SK-N-SH (cell line): ENCODE results near the gene HDGF. TPM values are rescaled to one million over a fixed set of nuclear protein-coding genes. Genes with fewer than 3 reads are reported as not detected.
A peak's percentile ranks its signal among the peaks of the same experiment; 100 is the strongest.

Experiments
- CTCF ChIA-PET: fragments of 300-600, 350-600 bp; formaldehyde crosslinking; extraction: SDS; loops from one replicate; lab custom pipeline; 2021; lab: Yijun Ruan, JAX
- POLR2A ChIA-PET: fragments of 350-600 bp; sonication (Branson Sonifier 250); formaldehyde crosslinking; extraction: SDS; loops from one replicate; lab custom pipeline; 2020; ENCODE audit warnings: antibody characterized with exemption, inconsistent platforms; lab: Yijun Ruan, JAX
- DNase-seq: peaks from one replicate; pipeline ENCODE4 v3.0.0; 2012
- H2AFZ ChIP-seq: fragments of 200-600 bp; sonication (generic); 2 replicates; pipeline ENCODE4 v1.8.1; 2016; ENCODE audit warnings: antibody characterized with exemption, mild to moderate bottlenecking, low read depth
- H3F3A ChIP-seq: fragments of 200-600 bp; sonication (generic); replicated peaks from 2 replicates; pipeline ENCODE3; 2016; ENCODE audit warnings: antibody characterized with exemption, mild to moderate bottlenecking; ENCODE audit not compliant: insufficient read depth
- H3K27ac ChIP-seq, 2 experiments: fragments of 200-500 bp in 1 of 2; fragments of 200-600 bp in 1 of 2; sonication (Bioruptor generic) in 1 of 2; sonication (generic), shearing (Covaris generic) in 1 of 2; 2 replicates each; pipeline versions ENCODE4 v1.5.1 to v1.6.1; 2014 to 2016; ENCODE audit warnings: low read depth in 2 of 2, inconsistent platforms in 1 of 2, low read length in 1 of 2, mild to moderate bottlenecking in 1 of 2, mixed read lengths in 1 of 2
- H3K27me3 ChIP-seq: fragments of 200-600 bp; sonication (generic), shearing (Covaris generic); 2 replicates; pipeline ENCODE4 v1.6.1; 2016; ENCODE audit warnings: mixed run types; ENCODE audit not compliant: insufficient read depth
- H3K36me3 ChIP-seq, 2 experiments: fragments of 200-500 bp in 1 of 2; fragments of 200-600 bp in 1 of 2; sonication (Bioruptor generic) in 1 of 2; sonication (generic) in 1 of 2; replicated peaks in 1 of 2; 2 replicates each; pipeline versions ENCODE3 to v1.5.1; 2014 to 2016; ENCODE audit warnings: low read length in 1 of 2, mild to moderate bottlenecking in 1 of 2; ENCODE audit not compliant: insufficient read depth in 2 of 2, control insufficient read depth in 1 of 2
- H3K4me1 ChIP-seq, 2 experiments: fragments of 200-500 bp in 1 of 2; fragments of 200-600 bp in 1 of 2; sonication (Bioruptor generic) in 1 of 2; sonication (generic), shearing (Covaris generic) in 1 of 2; 2 replicates each; pipeline versions ENCODE4 v1.5.1 to v1.6.1; 2014 to 2016; ENCODE audit warnings: low read depth in 1 of 2, low read length in 1 of 2, mixed run types in 1 of 2; ENCODE audit not compliant: insufficient read depth in 2 of 2, control insufficient read depth in 1 of 2
- H3K4me2 ChIP-seq: fragments of 200-600 bp; sonication (generic), shearing (Covaris generic); 2 replicates; pipeline ENCODE4 v1.6.1; 2017; ENCODE audit warnings: mixed run types
- H3K4me3 ChIP-seq, 2 experiments: fragments of 200-500 bp in 1 of 2; fragments of 200-600 bp in 1 of 2; sonication (Bioruptor generic) in 1 of 2; sonication (generic), shearing (Covaris generic) in 1 of 2; 2 replicates each; pipeline versions ENCODE4 v1.5.1 to v1.8.1; 2014 to 2016; ENCODE audit warnings: low read depth in 2 of 2, inconsistent platforms in 1 of 2, low read length in 1 of 2, mild to moderate bottlenecking in 1 of 2, mixed read lengths in 1 of 2, moderate library complexity in 1 of 2
- H3K79me2 ChIP-seq: fragments of 200-600 bp; sonication (generic); 2 replicates; pipeline ENCODE4 v1.8.1; 2017; ENCODE audit warnings: mild to moderate bottlenecking; ENCODE audit not compliant: insufficient read depth
- H3K9ac ChIP-seq: fragments of 200-600 bp; sonication (generic); 2 replicates; pipeline ENCODE4 v1.6.1; 2017; ENCODE audit warnings: mixed run types
- H3K9me2 ChIP-seq: fragments of 200-600 bp; sonication (generic); 2 replicates; pipeline ENCODE4 v1.6.1; 2017; ENCODE audit warnings: mixed run types
- H3K9me3 ChIP-seq: fragments of 200-600 bp; sonication (generic); 2 replicates; pipeline ENCODE4 v1.6.1; 2017; ENCODE audit warnings: mixed run types, mild to moderate bottlenecking, moderate library complexity
- H4K20me1 ChIP-seq: fragments of 200-600 bp; sonication (generic); 2 replicates; pipeline ENCODE4 v1.6.1; 2017; ENCODE audit warnings: mild to moderate bottlenecking, mixed run types; ENCODE audit not compliant: insufficient read depth
- ELF1 ChIP-seq: IDR thresholded peaks from 2 replicates; pipeline ENCODE4 v1.4.0; 2012
- GABPA ChIP-seq: IDR thresholded peaks from 2 replicates; pipeline ENCODE4 v1.4.0; 2012; ENCODE audit warnings: low read depth, mild to moderate bottlenecking
- GATA2 ChIP-seq: sonication (generic); formaldehyde crosslinking; IDR thresholded peaks from 2 replicates; pipeline ENCODE4 v1.5.0; 2020; ENCODE audit warnings: mild to moderate bottlenecking, missing genetic modification reagents
- MXI1 ChIP-seq: IDR thresholded peaks from 2 replicates; pipeline ENCODE4 v1.6.1; 2012; ENCODE audit warnings: mild to moderate bottlenecking, low read depth, low read length, improper control_type of control experiment
- NFIC ChIP-seq: IDR thresholded peaks from 2 replicates; pipeline ENCODE4 v1.4.0; 2012; ENCODE audit warnings: borderline replicate concordance
- RAD21 ChIP-seq: IDR thresholded peaks from 2 replicates; pipeline ENCODE4 v1.6.1; 2012; ENCODE audit warnings: mild to moderate bottlenecking, low read length
- RFX5 ChIP-seq: IDR thresholded peaks from 2 replicates; pipeline ENCODE4 v1.6.1; 2012; ENCODE audit warnings: mild to moderate bottlenecking, improper control_type of control experiment, low read length
- SIN3A ChIP-seq: IDR thresholded peaks from 2 replicates; pipeline ENCODE4 v1.6.1; 2012; ENCODE audit warnings: low read depth, mild to moderate bottlenecking, low read length, moderate library complexity, borderline replicate concordance
- SMC3 ChIP-seq: IDR thresholded peaks from 2 replicates; pipeline ENCODE4 v1.6.1; 2012; ENCODE audit warnings: low read depth, low read length, improper control_type of control experiment
- WGBS: methylation state at CpG from one replicate; pipeline ENCODE4 v1.1.6; 2017; ENCODE audit warnings: low lambda C conversion rate; 5-methylcytosine and 5-hydroxymethylcytosine counted together
- polyA plus RNA-seq, 3 experiments: library from polyadenylated mRNA; depleted of rRNA; stranded (reverse); fragments of >200 nt; gene quantifications; 2 replicates each; pipeline ENCODE4 v1.2.3, GENCODE V29; 2012
- TF ChIP-seq, protein P1 (sequence below): fragments of 200-600 bp; sonication (generic); IDR thresholded peaks from 2 replicates; pipeline ENCODE4 v1.6.1; 2017; ENCODE audit warnings: antibody characterized with exemption, mild to moderate bottlenecking, moderate library complexity
- TF ChIP-seq, protein P2 (sequence below): IDR thresholded peaks from 2 replicates; pipeline ENCODE4 v1.4.0; 2012; ENCODE audit warnings: low read depth

The HDGF gene
- polyA plus RNA-seq, 1 of the 3 experiments (the other 2 are of a cell fraction) = 152 TPM

DNA sequence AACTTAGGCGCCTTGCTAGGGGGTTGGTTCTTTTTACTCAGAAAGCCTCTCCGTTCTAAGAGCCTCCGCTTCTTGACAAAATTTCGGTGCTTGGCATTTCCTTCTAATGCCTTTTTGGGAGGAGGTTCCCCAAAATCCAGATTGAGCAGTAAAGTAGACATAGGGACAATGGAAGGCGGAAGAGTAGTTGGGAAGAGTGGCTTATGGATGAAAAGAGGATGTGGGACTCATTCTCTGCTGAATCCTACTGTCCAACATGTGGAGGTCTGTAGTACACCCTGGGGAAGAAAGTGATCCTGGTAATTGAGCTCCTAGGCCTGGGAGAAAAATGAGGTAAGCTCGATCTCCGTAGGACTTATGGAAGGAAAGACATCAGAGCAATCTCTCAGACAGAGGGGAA, 24.0 kb downstream of the HDGF start (continued):
- TF ChIP-seq, protein P1, sequence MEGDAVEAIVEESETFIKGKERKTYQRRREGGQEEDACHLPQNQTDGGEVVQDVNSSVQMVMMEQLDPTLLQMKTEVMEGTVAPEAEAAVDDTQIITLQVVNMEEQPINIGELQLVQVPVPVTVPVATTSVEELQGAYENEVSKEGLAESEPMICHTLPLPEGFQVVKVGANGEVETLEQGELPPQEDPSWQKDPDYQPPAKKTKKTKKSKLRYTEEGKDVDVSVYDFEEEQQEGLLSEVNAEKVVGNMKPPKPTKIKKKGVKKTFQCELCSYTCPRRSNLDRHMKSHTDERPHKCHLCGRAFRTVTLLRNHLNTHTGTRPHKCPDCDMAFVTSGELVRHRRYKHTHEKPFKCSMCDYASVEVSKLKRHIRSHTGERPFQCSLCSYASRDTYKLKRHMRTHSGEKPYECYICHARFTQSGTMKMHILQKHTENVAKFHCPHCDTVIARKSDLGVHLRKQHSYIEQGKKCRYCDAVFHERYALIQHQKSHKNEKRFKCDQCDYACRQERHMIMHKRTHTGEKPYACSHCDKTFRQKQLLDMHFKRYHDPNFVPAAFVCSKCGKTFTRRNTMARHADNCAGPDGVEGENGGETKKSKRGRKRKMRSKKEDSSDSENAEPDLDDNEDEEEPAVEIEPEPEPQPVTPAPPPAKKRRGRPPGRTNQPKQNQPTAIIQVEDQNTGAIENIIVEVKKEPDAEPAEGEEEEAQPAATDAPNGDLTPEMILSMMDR = no peak
- TF ChIP-seq, all 33 proteins: peak for 0

DNA sequence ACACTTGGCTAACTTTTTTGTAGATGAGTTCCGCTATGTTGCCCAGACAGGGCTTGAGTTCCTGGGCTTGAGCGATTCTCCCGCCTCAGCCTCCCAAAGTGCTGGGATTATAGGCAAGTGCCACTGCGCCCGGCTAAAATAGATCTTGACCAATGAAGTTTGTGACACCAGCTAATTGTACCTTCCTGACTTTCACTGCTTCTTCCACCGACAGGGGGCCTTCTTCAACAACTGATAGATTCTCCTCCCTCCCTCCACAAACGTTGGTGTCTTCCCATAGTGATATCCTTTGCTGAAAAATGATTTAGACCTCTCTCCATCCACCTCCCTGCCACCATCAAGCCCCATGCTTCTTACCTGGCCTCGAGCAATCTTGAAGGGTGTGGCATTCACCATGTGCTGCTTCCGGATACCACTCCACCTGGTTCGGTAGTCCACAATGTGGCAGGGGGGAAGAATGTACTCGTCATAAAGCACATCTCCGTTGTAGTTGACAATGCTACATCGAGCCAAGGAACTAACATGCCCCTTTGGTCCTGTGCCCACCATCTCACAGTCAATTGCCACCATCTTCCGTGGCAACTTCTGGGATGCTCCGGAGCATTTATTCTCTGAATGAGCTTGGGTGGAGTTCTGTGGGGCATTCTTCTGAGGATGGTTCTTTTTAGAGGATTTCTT, 24.8 kb downstream of the HDGF start:
- H3K27ac ChIP-seq = peak overlapping the region; percentile 21 to 83; a peak in 2 of 4 replicates
- DNase-seq = peak; percentile 66
- peaks cover 86% of the 10 kb centered on the region for H3K79me2 ChIP-seq
- H3K9me2 ChIP-seq = no peaks in the 10 kb centered on the region
- TF ChIP-seq MXI1 = peak; percentile 23; the same call in 1 of the 2 replicates
- peak; percentile 54 for TF ChIP-seq SMC3
- TF ChIP-seq NFIC = no peak
- TF ChIP-seq, protein P2, sequence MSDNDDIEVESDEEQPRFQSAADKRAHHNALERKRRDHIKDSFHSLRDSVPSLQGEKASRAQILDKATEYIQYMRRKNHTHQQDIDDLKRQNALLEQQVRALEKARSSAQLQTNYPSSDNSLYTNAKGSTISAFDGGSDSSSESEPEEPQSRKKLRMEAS = no peak
- TF ChIP-seq RAD21 = peak; percentile 72
- TF ChIP-seq SIN3A = no peak
- no peak for TF ChIP-seq GATA2 (CRISPR knock-in tag)
- TF ChIP-seq GABPA = no peak
- TF ChIP-seq, protein P1 = peak; percentile 74
- TF ChIP-seq ELF1 = no peak
- no peak for TF ChIP-seq RFX5
- no peak overlapping the region for H2AFZ ChIP-seq
- no peaks in the 10 kb centered on the region for H3K27me3 ChIP-seq
- H3K4me2 ChIP-seq = peak overlapping the region; percentile 89
- H3K4me3 ChIP-seq = peak overlapping the region; percentile 76 to 87
- ChIA-PET POLR2A (interaction anchor here (0.9 to 2.7 kb wide), 9 partner anchors 16 to 135 kb away, joined by 3 to 39 read pairs (median 4); partner anchors contain the start of genes HDGF, INSRR and PRCC), CTCF (interaction anchor here (0.7 to 38.0 kb wide), 60 partner anchors 7 to 223 kb away, joined by 3 to 2702 read pairs (median 5); partner anchors contain the start of genes CRABP2, HDGF, INSRR and MRPL24)
- H3K4me1 ChIP-seq = peaks cover 28 to 50% of the 10 kb centered on the region in 2 experiments
- 9% methylated on average over 15 of the region's 15 CpGs for WGBS
- no peaks in the 10 kb centered on the region for H3K9me3 ChIP-seq
- peaks cover 13% of the 10 kb centered on the region for H3F3A ChIP-seq
- peak overlapping the region; percentile 93; the same call in 1 of the 2 replicates for H3K9ac ChIP-seq
- peaks cover 41% of the 10 kb centered on the region for H4K20me1 ChIP-seq
- H3K36me3 ChIP-seq = peaks cover 28 to 30% of the 10 kb centered on the region in 2 experiments
